H1 (cell line): ENCODE measurements around the gene JAKMIP1. TPM values are rescaled to one million over a fixed set of nuclear protein-coding genes. Genes with fewer than 3 reads are reported as not detected.

Experiments
- CTCF ChIA-PET: fragments of 300-600 bp; sonication (Branson Sonifier 250); formaldehyde crosslinking; loops from one replicate; lab custom pipeline; 2021; ENCODE audit not compliant: partially characterized antibody; lab: Charles Lee
- POLR2A ChIA-PET: fragments of 300-600 bp; sonication (Branson Sonifier 250); formaldehyde crosslinking; loops from one replicate; lab custom pipeline; 2021; ENCODE audit warnings: inconsistent platforms; ENCODE audit not compliant: partially characterized antibody; lab: Charles Lee
- DNase-seq, 2 experiments: peaks; one replicate each; pipeline versions ENCODE4 v3.0.0 to v3.0.0-alpha.2; 2010 to 2022; ENCODE audit warnings: low spot score in 2 of 2, low read depth in 1 of 2, mixed read lengths in 1 of 2
- FAIRE-seq: peaks from 2 replicates; lab custom pipeline; 2011; peaks lifted over from hg19 to GRCh38; lab: Jason Lieb, UNC
- H2AFZ ChIP-seq: 2 replicates; pipeline ENCODE4 v1.8.1; 2012; ENCODE audit warnings: low read length, inconsistent platforms
- H2AK5ac ChIP-seq: 2 replicates; pipeline ENCODE4 v1.6.1; 2013; ENCODE audit warnings: low read depth, low read length
- H2BK120ac ChIP-seq: replicated peaks from 2 replicates; pipeline ENCODE3; 2013; ENCODE audit warnings: low read depth, low read length, inconsistent platforms
- H2BK12ac ChIP-seq: 2 replicates; pipeline ENCODE4 v1.6.1; 2013; ENCODE audit warnings: low read depth, low read length
- H2BK15ac ChIP-seq: 2 replicates; pipeline ENCODE4 v1.6.1; 2013; ENCODE audit warnings: low read length
- H2BK20ac ChIP-seq: 2 replicates; pipeline ENCODE4 v1.6.1; 2013; ENCODE audit warnings: low read length
- H2BK5ac ChIP-seq: 2 replicates; pipeline ENCODE4 v1.6.1; 2013; ENCODE audit warnings: low read depth, low read length
- H3K14ac ChIP-seq: 2 replicates; pipeline ENCODE4 v1.6.1; 2013; ENCODE audit warnings: inconsistent platforms; ENCODE audit not compliant: insufficient read length
- H3K18ac ChIP-seq: 2 replicates; pipeline ENCODE4 v1.6.1; 2013; ENCODE audit warnings: low read length; ENCODE audit errors: extremely low read depth
- H3K23ac ChIP-seq: 2 replicates; pipeline ENCODE4 v1.6.1; 2013; ENCODE audit warnings: inconsistent platforms; ENCODE audit not compliant: insufficient read length
- H3K23me2 ChIP-seq: 2 replicates; pipeline ENCODE4 v1.6.1; 2013; ENCODE audit warnings: low read depth, low read length
- H3K27ac ChIP-seq: 2 replicates; pipeline ENCODE4 v1.6.1; 2011; ENCODE audit warnings: low read depth, low read length, inconsistent platforms
- H3K27me3 ChIP-seq, 4 experiments: replicated peaks in 1 of 4; 1 replicate in 1 of 4; 2 replicates in 3 of 4; pipeline versions ENCODE4 v1.6.1 to v1.8.1; 2011 to 2013; ENCODE audit warnings: low read length in 3 of 4, mild to moderate bottlenecking in 3 of 4, inconsistent platforms in 2 of 4, mixed read lengths in 2 of 4, moderate library complexity in 1 of 4; ENCODE audit not compliant: control insufficient read depth in 3 of 4, insufficient read depth in 3 of 4; ENCODE audit errors: extremely low read depth in 1 of 4
- H3K36me3 ChIP-seq, 4 experiments: 2 replicates each; pipeline versions ENCODE4 v1.6.1 to v1.8.1; 2011 to 2013; ENCODE audit warnings: mild to moderate bottlenecking in 4 of 4, low read length in 3 of 4, moderate library complexity in 2 of 4, control low read depth in 1 of 4, inconsistent platforms in 1 of 4; ENCODE audit not compliant: insufficient read depth in 4 of 4, control insufficient read depth in 2 of 4
- H3K4ac ChIP-seq: replicated peaks from 2 replicates; pipeline ENCODE3; 2013; ENCODE audit warnings: low read length, low read depth, mixed read lengths, inconsistent platforms; ENCODE audit not compliant: insufficient read length
- H3K4me1 ChIP-seq, 4 experiments: replicated peaks in 1 of 4; 1 replicate in 1 of 4; 2 replicates in 3 of 4; pipeline versions ENCODE4 v1.6.1 to v1.8.1; 2011 to 2013; ENCODE audit warnings: low read length in 3 of 4, inconsistent platforms in 2 of 4, mixed read lengths in 1 of 4; ENCODE audit not compliant: insufficient read depth in 4 of 4, control insufficient read depth in 3 of 4
- H3K4me2 ChIP-seq, 2 experiments: 2 replicates each; pipeline versions ENCODE4 v1.6.1 to v1.8.1; 2011 to 2013; ENCODE audit warnings: low read depth in 2 of 2, low read length in 2 of 2, control low read depth in 1 of 2, inconsistent platforms in 1 of 2, mild to moderate bottlenecking in 1 of 2; ENCODE audit not compliant: insufficient read depth in 1 of 2
- H3K4me3 ChIP-seq, 4 experiments: fragments of 200-600, 300-600 bp in 1 of 4; sonication (generic), shearing (Covaris generic), sonication (Bioruptor Twin) in 1 of 4; 2 replicates each; pipeline versions ENCODE4 v1.5.1 to v1.8.1; 2011 to 2016; ENCODE audit warnings: low read length in 4 of 4, low read depth in 3 of 4, control low read depth in 2 of 4, inconsistent platforms in 2 of 4, mild to moderate bottlenecking in 2 of 4, mixed read lengths in 1 of 4, moderate library complexity in 1 of 4; ENCODE audit not compliant: insufficient read depth in 2 of 4; ENCODE audit errors: extremely low read depth in 1 of 4
- H3K56ac ChIP-seq: replicated peaks from 2 replicates; pipeline ENCODE3; 2013; ENCODE audit warnings: low read depth, mild to moderate bottlenecking, mixed read lengths, low read length, inconsistent platforms; ENCODE audit not compliant: insufficient read length
- H3K79me1 ChIP-seq: 2 replicates; pipeline ENCODE4 v1.6.1; 2013; ENCODE audit warnings: low read depth, low read length, control low read depth
- H3K79me2 ChIP-seq, 2 experiments: 2 replicates each; pipeline versions ENCODE4 v1.6.1 to v1.8.1; 2012 to 2013; ENCODE audit warnings: low read length in 2 of 2, mild to moderate bottlenecking in 2 of 2, inconsistent platforms in 1 of 2; ENCODE audit not compliant: insufficient read depth in 2 of 2, control insufficient read depth in 1 of 2
- H3K9ac ChIP-seq, 4 experiments: replicated peaks in 1 of 4; 1 replicate in 1 of 4; 2 replicates in 3 of 4; pipeline versions ENCODE4 v1.6.1 to v1.8.1; 2011 to 2013; ENCODE audit warnings: low read depth in 3 of 4, low read length in 3 of 4, control low read depth in 2 of 4, mild to moderate bottlenecking in 2 of 4, moderate library complexity in 2 of 4, inconsistent platforms in 1 of 4; ENCODE audit errors: extremely low read depth in 1 of 4
- H3K9me3 ChIP-seq, 2 experiments: 2 replicates each; pipeline versions ENCODE4 v1.6.1 to v1.8.1; 2012 to 2013; ENCODE audit warnings: mild to moderate bottlenecking in 2 of 2, moderate library complexity in 2 of 2, control low read depth in 1 of 2, inconsistent platforms in 1 of 2, low read depth in 1 of 2, low read length in 1 of 2, mixed read lengths in 1 of 2; ENCODE audit not compliant: insufficient read depth in 2 of 2
- H4K20me1 ChIP-seq, 2 experiments: replicated peaks in 1 of 2; 2 replicates each; pipeline versions ENCODE3 to v1.8.1; 2011 to 2013; ENCODE audit warnings: inconsistent platforms in 2 of 2, low read length in 2 of 2, mild to moderate bottlenecking in 1 of 2; ENCODE audit not compliant: insufficient read depth in 2 of 2, control insufficient read depth in 1 of 2
- H4K5ac ChIP-seq: 2 replicates; pipeline ENCODE4 v1.6.1; 2013; ENCODE audit warnings: low read length, low read depth, mixed read lengths, inconsistent platforms; ENCODE audit not compliant: insufficient read length
- H4K8ac ChIP-seq: 2 replicates; pipeline ENCODE4 v1.8.0; 2013; ENCODE audit warnings: mild to moderate bottlenecking, moderate library complexity, low read length, inconsistent platforms; ENCODE audit not compliant: insufficient read depth; ENCODE audit errors: extremely low read depth
- H4K91ac ChIP-seq: replicated peaks from 2 replicates; pipeline ENCODE3; 2013; ENCODE audit warnings: low read length, mixed read lengths, inconsistent platforms; ENCODE audit not compliant: insufficient read length
- BCL11A ChIP-seq, 2 experiments: IDR thresholded peaks; one replicate each; pipeline ENCODE4 v1.6.1; 2011; ENCODE audit warnings: low read depth in 2 of 2, low read length in 2 of 2, mild to moderate bottlenecking in 2 of 2
- CHD1 ChIP-seq: IDR thresholded peaks from 2 replicates; pipeline ENCODE4 v1.6.1; 2012; ENCODE audit warnings: low read depth, low read length, improper control_type of control experiment
- EP300 ChIP-seq, 2 experiments: IDR thresholded peaks; 1 replicate in 1 of 2; 2 replicates in 1 of 2; pipeline ENCODE4 v1.6.1; 2011 to 2012; ENCODE audit warnings: low read depth in 2 of 2, low read length in 2 of 2, mild to moderate bottlenecking in 2 of 2, borderline replicate concordance in 1 of 2, inconsistent platforms in 1 of 2, moderate library complexity in 1 of 2
- FOSL1 ChIP-seq: IDR thresholded peaks from 2 replicates; pipeline ENCODE4 v1.6.1; 2011; ENCODE audit warnings: mild to moderate bottlenecking, low read depth, low read length, moderate library complexity; ENCODE audit not compliant: insufficient read depth
- KDM5A ChIP-seq: fragments of 200-600 bp; IDR thresholded peaks from 2 replicates; pipeline ENCODE4 v1.7.1; 2012; ENCODE audit warnings: mild to moderate bottlenecking, low read length, inconsistent platforms, mixed read lengths
- PHF8 ChIP-seq: fragments of 200-600 bp; sonication (generic); conservative IDR thresholded peaks from 2 replicates; pipeline ENCODE4 v1.7.1; 2012; ENCODE audit warnings: low read depth, mild to moderate bottlenecking, inconsistent platforms, low read length, moderate library complexity
- RAD21 ChIP-seq, 2 experiments: IDR thresholded peaks in 1 of 2; conservative IDR thresholded peaks in 1 of 2; 2 replicates each; pipeline ENCODE4 v1.6.1; 2011; ENCODE audit warnings: low read depth in 2 of 2, low read length in 2 of 2, improper control_type of control experiment in 1 of 2, inconsistent platforms in 1 of 2, mild to moderate bottlenecking in 1 of 2, moderate library complexity in 1 of 2
- RNF2 ChIP-seq: fragments of 200-900, 300-1000 bp; sonication (generic); IDR thresholded peaks from 2 replicates; pipeline ENCODE4 v1.7.1; 2016; ENCODE audit warnings: borderline replicate concordance, low read depth, mild to moderate bottlenecking, antibody characterized with exemption, low read length; ENCODE audit not compliant: poor library complexity, severe bottlenecking; ENCODE audit errors: missing control alignments
- SIRT6 ChIP-seq: IDR thresholded peaks from one replicate; pipeline ENCODE4 v1.7.1; 2012; ENCODE audit warnings: low read length, inconsistent platforms
- SRF ChIP-seq: IDR thresholded peaks from 2 replicates; pipeline ENCODE4 v1.6.1; 2011; ENCODE audit warnings: mild to moderate bottlenecking, low read depth, low read length, moderate library complexity
- SUZ12 ChIP-seq: fragments of 200-600 bp; sonication (generic); IDR thresholded peaks from 2 replicates; pipeline ENCODE4 v1.6.1; 2012; ENCODE audit warnings: mild to moderate bottlenecking, inconsistent platforms, low read length, moderate library complexity, mixed read lengths
- TCF12 ChIP-seq: IDR thresholded peaks from 2 replicates; pipeline ENCODE4 v1.6.1; 2011; ENCODE audit warnings: low read depth, mild to moderate bottlenecking, low read length
- WGBS, 2 experiments: shearing (Covaris generic) in 1 of 2; methylation state at CpG; one replicate each; pipeline versions ENCODE4 v1.1.6 to v1.1.7; 2013 to 2015; ENCODE audit warnings: low lambda C conversion rate in 2 of 2, mixed read lengths in 2 of 2, inconsistent platforms in 1 of 2, low coverage in 1 of 2, missing lambda C conversion rate in 1 of 2; ENCODE audit not compliant: insufficient replicate concordance in 2 of 2, insufficient coverage in 1 of 2, insufficient read length in 1 of 2; ENCODE audit errors: extremely low coverage in 1 of 2, missing lambda C conversion rate in 1 of 2; 5-methylcytosine and 5-hydroxymethylcytosine counted together
- polyA plus RNA-seq, 7 experiments: library from polyadenylated mRNA; depleted of rRNA in 3 of 7; stranded (reverse) in 5 of 7; unstranded in 2 of 7; fragments of >200 nt in 5 of 7; fragments of 200-250 nt in 2 of 7; gene quantifications; 1 replicate in 5 of 7; 2 replicates in 1 of 7; 4 replicates in 1 of 7; pipeline versions ENCODE4 v1.2.1 to v1.2.3, GENCODE V29; 2011 to 2013; ENCODE audit warnings: missing spikeins in 2 of 7, mixed read lengths in 2 of 7
- total RNA-seq: library from RNA; stranded (reverse); fragmentation: NEBNext Ultra II Directional; extraction: Animal tissue kit (Norgen Biotek cat#: 25700); gene quantifications from 2 replicates; pipeline ENCODE4 v1.2.1, GENCODE V29; 2021

The JAKMIP1 gene
- total and polyA plus RNA-seq, 2 of the 8 experiments (the other 6 are each of a cell fraction or from before 2014, with no cell fraction given) = 2.5 to 4.4 TPM

GRCh38 chr4:6023731-6024130 lies 176.6 kb downstream of the JAKMIP1 start:
- Histone ChIP-seq H3K27me3 (no peaks in the 10 kb centered on the region), H2BK20ac (no peak overlapping the region), H3K79me1 (no peaks in the 10 kb centered on the region), H3K14ac (no peak overlapping the region), H3K9ac (no peak overlapping the region), H2BK120ac (no peak overlapping the region), H3K23me2 (no peaks in the 10 kb centered on the region), H2BK15ac (peak overlapping the region; percentile 16; the same call in 1 of the 2 replicates), H4K8ac (no peak overlapping the region), H2AK5ac (no peak overlapping the region), H3K4me2 (no peak overlapping the region), H3K9me3 (no peaks in the 10 kb centered on the region), H2BK12ac (no peak overlapping the region), H2BK5ac (no peak overlapping the region), H3K4me3 (no peak overlapping the region), H3K18ac (no peak overlapping the region), H4K91ac (no peak overlapping the region), H3K23ac (no peak overlapping the region), H3K4ac (no peak overlapping the region), H4K5ac (no peak overlapping the region), H3K4me1 (peaks cover 0 to 8% (median 5%) of the 10 kb centered on the region in 4 experiments; a peak in 6 of 7 replicates), H3K56ac (no peak overlapping the region), H3K27ac (no peak overlapping the region), H3K36me3 (no peaks in the 10 kb centered on the region), H3K79me2 (no peaks in the 10 kb centered on the region), H2AFZ (no peak overlapping the region), H4K20me1 (no peaks in the 10 kb centered on the region)
- FAIRE-seq = no peak
- POLR2A ChIA-PET = no interaction called here
- no peak for DNase-seq
- CTCF ChIA-PET = interaction anchor here (0.8 to 1.2 kb wide), 2 partner anchors 25 to 65 kb away, joined by 3 to 4 read pairs; no protein-coding TSS in a partner anchor
- WGBS, 2 experiments = 92% methylated on average over 10 of the region's 10 CpGs; no CpG with 5 or more reads in 1 of the 2 experiments
- TF ChIP-seq SRF (no peak), SIRT6 (no peak), RAD21 (IDR thresholded peaks at IDR 0.05 in 1 of 2, conservative IDR thresholded peaks at IDR 0.05 in 1 of 2; ENCODE audit: low read depth in 2 of 2, low read length in 2 of 2) (no peak), FOSL1 (no peak), BCL11A (IDR thresholded peaks at IDR 0.05; ENCODE audit: low read depth in 2 of 2, low read length in 2 of 2) (no peak), PHF8 (no peak), SUZ12 (no peak), RNF2 (no peak), CHD1 (no peak), TCF12 (no peak), EP300 (IDR thresholded peaks at IDR 0.05; ENCODE audit: borderline replicate concordance in 1 of 2, low read depth in 2 of 2, low read length in 2 of 2) (no peak), KDM5A (no peak)
